WERI-Rb-1 (cell line): Measurements from ENCODE around the gene PEX26.

ENCODE experiments used
- DNase-seq: peaks from one replicate; pipeline ENCODE4 v3.0.0-alpha.2; 2020
- H3K27ac ChIP-seq: fragments of 250-450 bp; sonication (Bioruptor Pico); 2 replicates; pipeline ENCODE4 v1.5.1; 2020; ENCODE audit warnings: mild to moderate bottlenecking, moderate library complexity
- H3K27me3 ChIP-seq: fragments of 250-450 bp; sonication (Bioruptor Pico); 2 replicates; pipeline ENCODE4 v1.5.1; 2021; ENCODE audit warnings: mild to moderate bottlenecking, low read depth, moderate library complexity; ENCODE audit not compliant: insufficient read depth, severe bottlenecking
- H3K36me3 ChIP-seq: fragments of 250-450 bp; sonication (Bioruptor Pico); 2 replicates; pipeline ENCODE4 v1.5.1; 2020; ENCODE audit warnings: mild to moderate bottlenecking, moderate library complexity
- H3K4me3 ChIP-seq: 2 replicates; pipeline ENCODE4 v1.5.1; 2011; ENCODE audit warnings: low read depth, mild to moderate bottlenecking, control low read depth, low read length
- H3K9me3 ChIP-seq: fragments of 250-450 bp; sonication (Bioruptor Pico); 2 replicates; pipeline ENCODE4 v1.5.1; 2021; ENCODE audit warnings: mild to moderate bottlenecking, moderate library complexity; ENCODE audit not compliant: severe bottlenecking
- TF ChIP-seq, protein P1 (sequence below): IDR thresholded peaks from 2 replicates; pipeline ENCODE4 v1.5.1; 2011; ENCODE audit warnings: low read depth, mild to moderate bottlenecking, control low read depth, inconsistent platforms, low read length

Gene PEX26

DNA sequence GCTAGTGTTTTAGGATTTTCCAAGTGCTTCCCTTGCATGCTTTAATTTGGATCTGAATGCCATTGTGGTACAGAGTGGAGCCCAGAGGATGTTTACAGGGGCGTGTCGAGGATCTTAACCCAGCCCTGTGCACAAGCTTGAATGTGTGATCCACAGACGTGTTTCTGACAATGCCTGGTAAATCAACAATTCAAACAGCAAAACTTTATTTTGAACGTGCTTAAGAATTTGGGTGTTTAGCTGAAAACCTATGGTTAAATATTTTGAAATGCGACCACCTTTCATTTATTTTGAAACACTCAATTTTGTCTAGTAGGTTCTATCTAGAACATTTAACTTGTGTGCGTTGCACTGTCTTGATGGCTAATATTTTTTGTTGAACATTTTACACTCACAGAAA, 34.6 kb downstream of the PEX26 start:
- Histone ChIP-seq H3K36me3 (no peaks in the 10 kb centered on the region), H3K4me3 (no peak overlapping the region), H3K27ac (no peak overlapping the region), H3K9me3 (no peaks in the 10 kb centered on the region), H3K27me3 (peaks cover 4% of the 10 kb centered on the region)
- no peak for DNase-seq
- TF ChIP-seq, protein P1, sequence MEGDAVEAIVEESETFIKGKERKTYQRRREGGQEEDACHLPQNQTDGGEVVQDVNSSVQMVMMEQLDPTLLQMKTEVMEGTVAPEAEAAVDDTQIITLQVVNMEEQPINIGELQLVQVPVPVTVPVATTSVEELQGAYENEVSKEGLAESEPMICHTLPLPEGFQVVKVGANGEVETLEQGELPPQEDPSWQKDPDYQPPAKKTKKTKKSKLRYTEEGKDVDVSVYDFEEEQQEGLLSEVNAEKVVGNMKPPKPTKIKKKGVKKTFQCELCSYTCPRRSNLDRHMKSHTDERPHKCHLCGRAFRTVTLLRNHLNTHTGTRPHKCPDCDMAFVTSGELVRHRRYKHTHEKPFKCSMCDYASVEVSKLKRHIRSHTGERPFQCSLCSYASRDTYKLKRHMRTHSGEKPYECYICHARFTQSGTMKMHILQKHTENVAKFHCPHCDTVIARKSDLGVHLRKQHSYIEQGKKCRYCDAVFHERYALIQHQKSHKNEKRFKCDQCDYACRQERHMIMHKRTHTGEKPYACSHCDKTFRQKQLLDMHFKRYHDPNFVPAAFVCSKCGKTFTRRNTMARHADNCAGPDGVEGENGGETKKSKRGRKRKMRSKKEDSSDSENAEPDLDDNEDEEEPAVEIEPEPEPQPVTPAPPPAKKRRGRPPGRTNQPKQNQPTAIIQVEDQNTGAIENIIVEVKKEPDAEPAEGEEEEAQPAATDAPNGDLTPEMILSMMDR, result no peak

DNA sequence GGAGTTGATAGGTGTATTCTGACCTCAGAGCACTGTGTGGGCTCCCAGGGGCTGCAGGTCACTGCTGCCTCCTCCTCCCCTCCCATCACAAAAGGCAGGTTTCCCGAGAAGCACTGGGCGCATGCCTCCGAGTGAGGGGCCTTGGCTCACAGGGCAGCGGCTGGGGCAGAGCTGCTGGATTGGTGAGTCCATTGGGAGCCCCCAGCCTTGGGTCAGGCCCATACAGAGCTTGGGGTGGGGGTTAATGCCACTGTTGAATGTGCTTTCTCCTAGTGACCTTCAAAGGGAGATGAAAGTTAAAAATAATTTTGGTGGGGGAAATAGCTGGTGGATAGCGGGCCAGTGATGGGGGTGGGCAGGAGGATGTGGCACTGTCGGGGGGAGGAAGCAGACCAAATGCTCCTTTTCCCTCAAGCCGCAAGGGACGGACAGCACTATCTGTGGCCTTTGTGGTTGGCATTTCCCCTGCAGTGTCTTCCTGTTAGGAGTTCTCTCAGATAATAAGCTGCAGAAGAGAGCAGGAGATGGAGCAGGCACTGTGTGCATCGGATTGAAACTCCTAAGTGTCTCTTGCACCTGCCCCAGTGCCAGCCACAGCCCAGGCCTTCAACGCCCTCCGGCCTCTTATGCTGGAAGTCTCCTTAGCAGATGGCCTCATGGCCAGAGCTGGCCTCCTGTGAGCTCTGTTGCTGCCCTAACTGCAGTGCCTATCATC, 36.0 kb downstream of the PEX26 start:
- no peak overlapping the region for H3K4me3 ChIP-seq
- TF ChIP-seq, protein P1, result no peak
- peaks cover 4% of the 10 kb centered on the region for H3K27me3 ChIP-seq
- H3K27ac ChIP-seq, result no peak overlapping the region
- DNase-seq, result no peak
- H3K36me3 ChIP-seq, result no peaks in the 10 kb centered on the region
- H3K9me3 ChIP-seq, result no peaks in the 10 kb centered on the region

DNA sequence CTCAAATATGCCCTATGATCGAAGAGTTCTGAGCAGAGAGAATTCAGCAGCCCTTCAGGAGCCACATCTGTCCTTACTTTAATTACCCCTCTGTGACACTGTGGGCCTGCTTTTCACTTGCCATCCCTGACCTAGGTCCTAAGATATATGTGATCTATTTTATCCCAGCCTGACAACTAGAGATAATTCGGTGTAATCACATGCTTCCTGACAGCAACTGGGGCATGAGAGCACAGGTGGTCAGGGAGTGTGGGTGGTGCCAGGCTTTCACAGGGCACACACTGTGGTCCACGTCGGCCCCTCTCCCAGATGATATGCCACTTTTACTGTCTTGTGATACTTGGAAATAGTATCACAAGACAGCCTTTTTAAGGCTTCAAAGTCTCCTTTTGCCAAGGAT, 36.7 kb downstream of the PEX26 start:
- TF ChIP-seq, protein P1, result no peak
- peaks cover 4% of the 10 kb centered on the region for H3K27me3 ChIP-seq
- no peak overlapping the region for H3K4me3 ChIP-seq
- no peak overlapping the region for H3K27ac ChIP-seq
- DNase-seq, result no peak
- H3K36me3 ChIP-seq, result no peaks in the 10 kb centered on the region
- no peaks in the 10 kb centered on the region for H3K9me3 ChIP-seq

DNA sequence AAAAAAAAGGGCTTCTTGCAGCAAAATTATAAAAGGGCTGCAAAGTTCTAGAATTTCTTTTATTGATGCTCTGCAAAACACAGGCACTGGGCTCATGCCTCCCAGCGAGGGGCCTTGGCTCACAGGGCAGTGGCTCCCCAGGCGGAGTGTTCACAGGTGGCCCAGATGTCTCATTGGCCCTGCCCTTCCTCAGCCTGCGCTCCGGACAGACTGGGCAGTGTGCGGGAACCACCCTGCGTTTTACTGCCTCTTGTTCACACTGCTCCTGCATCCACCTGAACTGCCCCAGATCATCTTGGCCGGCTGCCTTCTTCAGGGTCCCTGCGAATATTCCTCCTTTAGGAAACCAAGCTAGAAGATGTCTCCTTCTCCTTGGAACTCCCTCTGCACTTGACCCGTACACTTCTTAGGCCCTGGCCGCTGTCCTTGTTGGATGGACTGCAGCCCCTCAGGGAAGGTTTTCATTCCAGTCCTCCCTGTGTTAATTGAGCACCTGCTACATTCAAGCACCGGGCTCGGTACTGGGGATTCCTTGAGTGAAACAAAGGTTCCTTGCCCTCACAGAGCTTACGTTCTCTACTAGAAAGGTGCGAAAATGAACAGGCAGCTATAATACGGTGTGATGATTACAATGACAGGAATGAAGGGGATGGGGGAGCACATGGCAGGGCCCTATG, 37.3 kb downstream of the PEX26 start:
- H3K27ac ChIP-seq, result no peak overlapping the region
- no peaks in the 10 kb centered on the region for H3K9me3 ChIP-seq
- no peak overlapping the region for H3K4me3 ChIP-seq
- H3K36me3 ChIP-seq, result no peaks in the 10 kb centered on the region
- H3K27me3 ChIP-seq, result peaks cover 4% of the 10 kb centered on the region
- no peak for DNase-seq
- TF ChIP-seq, protein P1, result no peak

DNA sequence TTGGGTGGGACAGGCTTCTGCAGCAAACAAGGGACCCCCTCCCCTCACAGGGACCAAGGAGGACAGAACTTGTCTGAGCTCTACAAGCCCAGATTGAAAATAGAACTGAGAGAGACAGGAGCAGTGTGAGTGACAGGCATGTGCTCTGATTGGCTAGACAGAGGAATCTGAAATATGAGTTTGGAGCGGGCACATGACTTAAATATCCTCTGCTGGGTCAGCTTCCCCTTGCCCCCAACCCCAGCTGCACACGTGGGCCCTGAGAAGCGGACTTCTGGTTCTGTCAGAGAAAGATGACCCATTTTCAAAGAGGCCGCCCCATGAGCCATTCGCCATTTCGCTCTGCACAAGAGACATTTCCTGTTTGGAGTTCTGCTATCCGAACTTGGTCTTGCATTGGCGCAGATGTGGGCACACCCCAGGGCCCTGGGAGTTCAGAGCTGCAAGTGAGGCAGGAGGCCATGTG, 38.1 kb downstream of the PEX26 start:
- H3K36me3 ChIP-seq, result no peaks in the 10 kb centered on the region
- H3K27ac ChIP-seq, result no peak overlapping the region
- DNase-seq, result no peak
- H3K4me3 ChIP-seq, result no peak overlapping the region
- H3K9me3 ChIP-seq, result no peaks in the 10 kb centered on the region
- peaks cover 2% of the 10 kb centered on the region for H3K27me3 ChIP-seq
- TF ChIP-seq, protein P1, result no peak
